ENCODE results near the gene GPR158.

GPR158 gene

GRCh38 chr10:25278180-25278579 lies 103.4 kb downstream of the GPR158 start:
- no peak for TF ChIP-seq CTCF (IDR thresholded peaks at IDR 0.05; ENCODE audit: low read depth, low read length)
- no peak overlapping the region for H3K4me3 ChIP-seq (ENCODE audit: low read depth, low read length)

GRCh38 chr10:25280076-25280475 lies 105.3 kb downstream of the GPR158 start:
- no peak for TF ChIP-seq CTCF (IDR thresholded peaks at IDR 0.05; ENCODE audit: low read depth, low read length)
- H3K4me3 ChIP-seq (ENCODE audit: low read depth, low read length) = no peak overlapping the region

DNA sequence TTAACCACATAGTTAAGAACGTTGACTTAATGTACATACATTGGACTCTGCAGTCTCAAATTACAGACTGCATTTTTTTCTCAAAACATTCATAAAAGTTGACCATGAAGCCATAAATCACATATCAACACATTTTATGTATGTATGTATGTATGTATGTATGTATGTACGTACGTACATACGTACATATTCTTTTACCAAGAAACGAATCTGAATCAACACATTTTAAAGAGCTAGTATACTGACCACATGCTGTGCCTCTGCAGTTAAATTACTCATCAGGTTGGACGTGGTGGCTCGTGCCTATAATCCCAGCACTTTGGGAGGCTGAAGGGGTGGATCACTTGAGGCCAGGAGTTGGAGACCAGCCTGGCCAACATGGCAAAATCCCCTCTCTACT lies 105.8 kb downstream of the GPR158 start:
- no peak for TF ChIP-seq CTCF (IDR thresholded peaks at IDR 0.05; ENCODE audit: low read depth, low read length)
- H3K4me3 ChIP-seq (ENCODE audit: low read depth, low read length) = no peak overlapping the region

DNA sequence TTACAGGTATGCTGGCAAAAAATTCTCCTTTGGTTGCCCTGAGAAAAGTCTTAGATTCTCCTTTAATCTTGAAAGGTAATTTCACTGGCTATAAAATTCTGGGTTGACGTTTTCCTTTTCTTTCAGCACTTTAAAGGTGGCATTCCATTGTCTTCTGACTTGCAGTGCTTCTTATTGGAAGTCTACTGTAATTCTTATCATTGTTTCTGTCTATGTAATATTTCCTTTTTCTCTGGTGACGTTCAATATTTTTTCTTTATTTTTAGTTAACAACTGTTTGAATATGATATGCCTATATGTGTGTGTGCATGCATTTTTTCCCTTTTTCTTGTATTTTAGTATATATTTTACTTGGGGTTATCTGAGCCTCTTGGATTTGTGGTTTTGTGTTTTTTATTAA lies 111.0 kb downstream of the GPR158 start:
- no peak for TF ChIP-seq CTCF (IDR thresholded peaks at IDR 0.05; ENCODE audit: low read depth, low read length)
- no peak overlapping the region for H3K4me3 ChIP-seq (ENCODE audit: low read depth, low read length)

GRCh38 chr10:25288181-25288580 lies 113.4 kb downstream of the GPR158 start:
- no peak overlapping the region for H3K4me3 ChIP-seq (ENCODE audit: low read depth, low read length)
- TF ChIP-seq CTCF (IDR thresholded peaks at IDR 0.05; ENCODE audit: low read depth, low read length) = no peak

DNA sequence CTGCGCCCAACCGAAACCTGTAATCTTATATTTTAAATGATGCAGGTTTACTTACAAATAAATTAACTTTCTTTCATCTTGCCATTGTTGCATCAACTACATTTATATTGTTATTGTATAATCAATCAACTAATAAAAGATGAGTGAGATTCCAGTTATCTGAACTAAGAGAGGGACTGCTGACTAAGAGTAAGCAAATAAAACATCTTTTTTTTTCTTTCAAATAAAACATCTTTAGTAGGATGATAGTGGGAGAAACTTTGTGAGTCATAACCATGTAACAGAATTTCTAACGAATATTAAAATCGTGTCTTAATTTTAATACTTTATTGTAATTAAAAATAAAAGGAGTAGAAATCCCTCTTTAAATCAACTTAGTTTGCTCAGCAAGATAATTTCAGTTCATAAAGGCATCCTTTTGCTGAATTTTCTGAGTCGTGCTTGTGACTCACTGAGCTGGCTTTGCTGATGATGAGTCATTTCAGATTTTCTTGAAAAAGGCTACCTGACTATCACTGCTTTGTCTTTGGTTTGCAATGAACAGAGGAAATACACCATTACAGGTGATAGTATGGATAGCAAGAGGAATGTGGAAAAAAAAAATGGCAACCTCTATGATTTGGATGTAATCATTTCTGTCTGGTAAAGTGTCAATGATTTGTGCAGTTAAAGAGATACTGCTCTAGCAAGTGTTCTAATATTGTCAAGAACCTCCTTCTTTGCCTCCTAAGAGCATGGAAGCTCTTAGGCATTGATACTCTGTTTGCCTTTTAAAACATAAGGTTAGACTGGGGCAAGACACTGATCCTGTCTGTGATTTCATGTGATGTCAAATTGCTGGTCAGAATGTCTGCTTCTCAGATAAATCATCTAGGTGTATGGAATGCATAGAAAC lies 119.5 kb downstream of the GPR158 start:
- no peak for TF ChIP-seq CTCF (IDR thresholded peaks at IDR 0.05; ENCODE audit: low read depth, low read length)
- H3K4me3 ChIP-seq (ENCODE audit: low read depth, low read length) = no peak overlapping the region

GRCh38 chr10:25296324-25296723 lies 121.5 kb downstream of the GPR158 start:
- H3K4me3 ChIP-seq (ENCODE audit: low read depth, low read length) = no peak overlapping the region
- TF ChIP-seq CTCF (IDR thresholded peaks at IDR 0.05; ENCODE audit: low read depth, low read length) = no peak
